ENCODE measurements around the gene C5orf47.

The C5orf47 gene

GRCh38 chr5:173954671-173955521, 34.1 kb upstream of the C5orf47 start:
- Histone ChIP-seq H3K9ac (no peak overlapping the region), H3K9me3 (no peaks in the 10 kb centered on the region), H3K27me3 (no peaks in the 10 kb centered on the region), H3K4me1 (no peaks in the 10 kb centered on the region), H3K36me3 (peaks cover 43% of the 10 kb centered on the region), H3K4me2 (no peak overlapping the region), H3K4me3 (no peak overlapping the region), H4K20me1 (no peaks in the 10 kb centered on the region), H3K27ac (no peak overlapping the region)
- TF ChIP-seq Cebpa-rat (IDR thresholded peaks at IDR 0.05), result no peak

- Histone ChIP-seq H3K4me3 (no peak overlapping the region), H3K4me1 (peaks cover 5% of the 10 kb centered on the region; the same call in 1 of the 2 replicates), H3K27ac (no peak overlapping the region), H3K9ac (no peak overlapping the region), H3K36me3 (no peaks in the 10 kb centered on the region), H4K20me1 (no peaks in the 10 kb centered on the region), H3K27me3 (no peaks in the 10 kb centered on the region), H3K4me2 (no peak overlapping the region), H3K9me3 (no peaks in the 10 kb centered on the region)
- TF ChIP-seq Cebpa-rat (IDR thresholded peaks at IDR 0.05), result no peak
Measured at GRCh38 chr5:173960986-173961385, 28.0 kb upstream of the C5orf47 start.

GRCh38 chr5:173961418-173961817, 27.6 kb upstream of the C5orf47 start:
- Histone ChIP-seq H3K36me3 (no peaks in the 10 kb centered on the region), H3K9me3 (no peaks in the 10 kb centered on the region), H3K4me2 (no peak overlapping the region), H3K4me3 (no peak overlapping the region), H4K20me1 (no peaks in the 10 kb centered on the region), H3K27ac (no peak overlapping the region), H3K27me3 (no peaks in the 10 kb centered on the region), H3K4me1 (peaks cover 7% of the 10 kb centered on the region), H3K9ac (no peak overlapping the region)
- TF ChIP-seq Cebpa-rat (IDR thresholded peaks at IDR 0.05), result no peak

GRCh38 chr5:173962436-173962972, 26.5 kb upstream of the C5orf47 start:
- Histone ChIP-seq H3K9ac (no peak overlapping the region), H4K20me1 (no peaks in the 10 kb centered on the region), H3K27me3 (no peaks in the 10 kb centered on the region), H3K9me3 (no peaks in the 10 kb centered on the region), H3K36me3 (no peaks in the 10 kb centered on the region), H3K4me2 (no peak overlapping the region), H3K4me1 (peaks cover 10% of the 10 kb centered on the region), H3K27ac (no peak overlapping the region), H3K4me3 (no peak overlapping the region)
- TF ChIP-seq Cebpa-rat (IDR thresholded peaks at IDR 0.05), result no peak

GRCh38 chr5:173963182-173963838, 25.7 kb upstream of the C5orf47 start:
- Histone ChIP-seq H3K4me2 (no peak overlapping the region), H3K27ac (no peak overlapping the region), H3K27me3 (no peaks in the 10 kb centered on the region), H3K9ac (no peak overlapping the region), H4K20me1 (no peaks in the 10 kb centered on the region), H3K4me1 (peaks cover 13% of the 10 kb centered on the region), H3K4me3 (no peak overlapping the region), H3K36me3 (no peaks in the 10 kb centered on the region), H3K9me3 (no peaks in the 10 kb centered on the region)
- no peak for TF ChIP-seq Cebpa-rat (IDR thresholded peaks at IDR 0.05)

GRCh38 chr5:173963867-173964441, 25.0 kb upstream of the C5orf47 start:
- Histone ChIP-seq H3K36me3 (no peaks in the 10 kb centered on the region), H3K9ac (no peak overlapping the region), H3K27ac (no peak overlapping the region), H3K4me3 (no peak overlapping the region), H3K4me2 (peak overlapping the region; percentile 32; the same call in 1 of the 2 replicates), H3K27me3 (no peaks in the 10 kb centered on the region), H3K4me1 (peaks cover 19% of the 10 kb centered on the region), H4K20me1 (no peaks in the 10 kb centered on the region), H3K9me3 (no peaks in the 10 kb centered on the region)
- TF ChIP-seq Cebpa-rat (IDR thresholded peaks at IDR 0.05), result no peak

GRCh38 chr5:173964506-173964905, 24.5 kb upstream of the C5orf47 start:
- no peaks in the 10 kb centered on the region for H4K20me1 ChIP-seq
- no peak overlapping the region for H3K4me2 ChIP-seq
- TF ChIP-seq Cebpa-rat (IDR thresholded peaks at IDR 0.05), result no peak
- no peaks in the 10 kb centered on the region for H3K9me3 ChIP-seq
- H3K27ac ChIP-seq, result no peak overlapping the region
- H3K27me3 ChIP-seq, result no peaks in the 10 kb centered on the region
- no peak overlapping the region for H3K4me3 ChIP-seq
- no peak overlapping the region for H3K9ac ChIP-seq
- H3K36me3 ChIP-seq, result no peaks in the 10 kb centered on the region
- H3K4me1 ChIP-seq, result peaks cover 21% of the 10 kb centered on the region

GRCh38 chr5:173967241-173967640, 21.7 kb upstream of the C5orf47 start:
- Histone ChIP-seq H3K9me3 (no peaks in the 10 kb centered on the region), H3K4me2 (no peak overlapping the region), H3K36me3 (no peaks in the 10 kb centered on the region), H3K9ac (no peak overlapping the region), H3K4me3 (no peak overlapping the region), H3K4me1 (peaks cover 33% of the 10 kb centered on the region), H3K27ac (no peak overlapping the region), H3K27me3 (no peaks in the 10 kb centered on the region), H4K20me1 (no peaks in the 10 kb centered on the region)
- TF ChIP-seq Cebpa-rat (IDR thresholded peaks at IDR 0.05), result no peak

- Histone ChIP-seq H3K27ac (no peak overlapping the region), H3K4me3 (no peak overlapping the region), H3K4me1 (peaks cover 43% of the 10 kb centered on the region), H3K9me3 (no peaks in the 10 kb centered on the region), H3K9ac (no peak overlapping the region), H3K27me3 (no peaks in the 10 kb centered on the region), H3K4me2 (peak overlapping the region; percentile 30; the same call in 1 of the 2 replicates), H4K20me1 (no peaks in the 10 kb centered on the region), H3K36me3 (no peaks in the 10 kb centered on the region)
- no peak for TF ChIP-seq Cebpa-rat (IDR thresholded peaks at IDR 0.05)
Measured at GRCh38 chr5:173968154-173968797, 20.7 kb upstream of the C5orf47 start.
